ENCODE results near the gene RAD23A. TPM values are rescaled to one million over a fixed set of nuclear protein-coding genes. Genes with fewer than 3 reads are reported as not detected.

RAD23A gene
- total and polyA plus RNA-seq, 9 of the 15 experiments (the other 6 are each of a cell fraction or from before 2014, with no cell fraction given) = 9.5 to 181 (median 101) TPM

- TF ChIP-seq ARID4B (CRISPR knock-in tag; IDR thresholded peaks at IDR 0.05) (peak; percentile 92; the same call in 1 of the 2 replicates), ARID3A (IDR thresholded peaks at IDR 0.05; ENCODE audit: borderline replicate concordance, low read depth, low read length) (no peak), CAMTA2 (CRISPR knock-in tag; conservative IDR thresholded peaks at IDR 0.05) (0 out of 2 replicates have a peak, but pooled peaks have one; percentile 22), POLR2B (IDR thresholded peaks at IDR 0.05; ENCODE audit: low read depth, partially characterized antibody) (no peak), BRCA1 (IDR thresholded peaks at IDR 0.05) (no peak), BRCA1 (CRISPR knock-in tag; IDR thresholded peaks at IDR 0.05) (no peak), NUFIP1 (IDR thresholded peaks at IDR 0.05; ENCODE audit: partially characterized antibody) (no peak), TAF9B (IDR thresholded peaks at IDR 0.05; ENCODE audit: partially characterized antibody) (peak; percentile 69), ELF1 (tag; IDR thresholded peaks at IDR 0.05) (peak; percentile 49; the same call in 1 of the 2 replicates), HLTF (IDR thresholded peaks at IDR 0.05) (no peak), PTRF (tag; IDR thresholded peaks at IDR 0.05) (no peak), THAP12 (CRISPR knock-in tag; IDR thresholded peaks at IDR 0.05) (peak; percentile 59), KDM4B (IDR thresholded peaks at IDR 0.05; ENCODE audit: borderline replicate concordance in 2 of 2, low read depth in 1 of 2) (0 out of 4 replicates have a peak, but pooled peaks of 1 of the 2 experiments have one; percentile 10), ETS1 (conservative IDR thresholded peaks at IDR 0.05; ENCODE audit: control insufficient read depth, low read depth, low read length) (peak; percentile 84; the same call in 1 of the 2 replicates), ZBTB8A (IDR thresholded peaks at IDR 0.05; ENCODE audit: partially characterized antibody) (no peak), BRD4 (IDR thresholded peaks at IDR 0.05) (no peak; the same call in none of the 2 replicates), NFYB (IDR thresholded peaks at IDR 0.05; ENCODE audit: extremely low read depth, insufficient read length) (no peak)
Measured at GRCh38 chr19:12956446-12957388, 11.1 kb downstream of the RAD23A start, which contains the start of gene GADD45GIP1 (continued).

Data from K562 (cell line).